ENCODE results near the gene SERPINF2. TPM values are rescaled to one million over a fixed set of nuclear protein-coding genes. Genes with fewer than 3 reads are reported as not detected.
A peak's percentile ranks its signal among the peaks of the same experiment; 100 is the strongest.

The SERPINF2 gene
- total and polyA plus RNA-seq, 2 donors (not counting 1 experiment from before 2014, with no cell fraction given), result 0.06 to 0.17 TPM

DNA sequence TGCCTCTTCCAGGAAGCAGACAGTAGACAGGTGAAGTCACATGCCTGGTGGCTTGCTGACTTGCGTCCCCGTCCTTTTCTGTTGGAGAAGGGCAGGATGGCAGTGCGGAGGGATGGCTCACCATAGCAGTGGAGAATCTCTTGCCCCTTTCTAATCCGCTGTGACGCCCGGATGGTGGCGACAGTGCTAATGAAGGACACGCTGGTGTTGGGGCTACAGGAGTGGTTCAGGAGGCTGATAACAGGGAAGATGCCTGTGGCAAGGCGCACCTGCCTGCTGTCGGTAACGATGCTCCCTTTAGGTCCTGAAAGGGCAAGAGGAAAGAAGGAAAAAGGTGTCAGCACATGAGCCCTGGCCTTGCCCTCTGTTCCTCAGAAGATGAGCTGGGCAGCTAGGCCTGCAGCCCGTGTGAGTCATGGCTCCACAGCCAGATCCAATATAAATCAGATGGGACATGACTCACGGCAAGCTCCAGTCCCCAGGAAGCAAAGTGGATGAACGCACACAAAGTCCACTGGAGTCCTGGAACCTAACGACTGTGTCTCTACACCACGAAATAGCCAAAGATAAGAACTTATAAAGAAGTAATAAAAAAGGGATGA, 44.7 kb downstream of the SERPINF2 start:
- H3K4me1 ChIP-seq (ENCODE audit: control insufficient read depth, extremely low read depth, insufficient read depth, low read length), result peaks cover 34% of the 10 kb centered on the region
- no peaks in the 10 kb centered on the region for H4K20me1 ChIP-seq (ENCODE audit: control insufficient read depth, extremely low read depth, insufficient read depth, low read length)
- H2AFZ ChIP-seq (ENCODE audit: low read length), result no peak overlapping the region
- H3K27me3 ChIP-seq (ENCODE audit: control insufficient read depth, insufficient read depth, low read length), result no peaks in the 10 kb centered on the region
- no peaks in the 10 kb centered on the region for H3K9me3 ChIP-seq (ENCODE audit: control insufficient read depth, insufficient read depth, low read depth, low read length)
- peak overlapping the region; percentile 69 for H3K4me2 ChIP-seq (ENCODE audit: extremely low read depth, insufficient read depth, low read length)
- H3K79me2 ChIP-seq (ENCODE audit: control insufficient read depth, insufficient read depth, low read length), result no peaks in the 10 kb centered on the region
- H3K4me3 ChIP-seq (replicated peaks in 1 of 4; ENCODE audit: control extremely low read depth in 1 of 4, insufficient read depth in 1 of 4, low read depth in 3 of 4, low read length in 4 of 4), result no peak overlapping the region
- H3K9ac ChIP-seq (ENCODE audit: insufficient read depth, low read length), result no peak overlapping the region
- H3K36me3 ChIP-seq (ENCODE audit: control insufficient read depth, insufficient read depth, low read length), result peaks cover 2% of the 10 kb centered on the region
- H3K27ac ChIP-seq (ENCODE audit: insufficient read depth, low read length), result peak overlapping the region; percentile 84
- DNase-seq (ENCODE audit: low read depth in 2 of 2), result peak; percentile 93 to 95
- no peak for TF ChIP-seq EZH2 (IDR thresholded peaks at IDR 0.05; ENCODE audit: low read length, missing control alignments)
- TF ChIP-seq, protein P1, sequence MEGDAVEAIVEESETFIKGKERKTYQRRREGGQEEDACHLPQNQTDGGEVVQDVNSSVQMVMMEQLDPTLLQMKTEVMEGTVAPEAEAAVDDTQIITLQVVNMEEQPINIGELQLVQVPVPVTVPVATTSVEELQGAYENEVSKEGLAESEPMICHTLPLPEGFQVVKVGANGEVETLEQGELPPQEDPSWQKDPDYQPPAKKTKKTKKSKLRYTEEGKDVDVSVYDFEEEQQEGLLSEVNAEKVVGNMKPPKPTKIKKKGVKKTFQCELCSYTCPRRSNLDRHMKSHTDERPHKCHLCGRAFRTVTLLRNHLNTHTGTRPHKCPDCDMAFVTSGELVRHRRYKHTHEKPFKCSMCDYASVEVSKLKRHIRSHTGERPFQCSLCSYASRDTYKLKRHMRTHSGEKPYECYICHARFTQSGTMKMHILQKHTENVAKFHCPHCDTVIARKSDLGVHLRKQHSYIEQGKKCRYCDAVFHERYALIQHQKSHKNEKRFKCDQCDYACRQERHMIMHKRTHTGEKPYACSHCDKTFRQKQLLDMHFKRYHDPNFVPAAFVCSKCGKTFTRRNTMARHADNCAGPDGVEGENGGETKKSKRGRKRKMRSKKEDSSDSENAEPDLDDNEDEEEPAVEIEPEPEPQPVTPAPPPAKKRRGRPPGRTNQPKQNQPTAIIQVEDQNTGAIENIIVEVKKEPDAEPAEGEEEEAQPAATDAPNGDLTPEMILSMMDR (conservative IDR thresholded peaks at IDR 0.05 in 1 of 2, IDR thresholded peaks at IDR 0.05 in 1 of 2; ENCODE audit: low read depth in 1 of 2, low read length in 2 of 2), result no peak

DNA sequence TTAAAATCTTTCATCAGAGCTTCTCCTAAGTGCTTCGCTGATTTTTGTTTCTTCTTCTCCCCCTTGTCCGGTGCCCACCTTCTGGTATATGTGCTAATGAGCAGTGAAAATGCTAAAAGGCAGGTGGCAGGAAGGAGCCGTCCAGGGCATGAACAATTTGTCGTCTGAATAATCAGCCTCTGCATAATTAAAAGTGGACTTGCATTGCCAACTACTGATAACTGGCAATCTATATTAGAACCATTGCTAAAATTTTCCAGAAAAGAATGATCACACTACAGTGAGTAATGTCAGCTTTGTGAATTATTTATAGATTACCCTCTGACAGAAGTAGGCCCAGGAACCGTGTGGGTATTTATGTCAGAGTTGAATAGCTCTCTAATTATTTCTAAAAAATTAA, 47.3 kb downstream of the SERPINF2 start:
- Histone ChIP-seq H3K27ac (ENCODE audit: insufficient read depth, low read length) (no peak overlapping the region), H3K4me2 (ENCODE audit: extremely low read depth, insufficient read depth, low read length) (no peak overlapping the region), H3K9me3 (ENCODE audit: control insufficient read depth, insufficient read depth, low read depth, low read length) (no peaks in the 10 kb centered on the region), H4K20me1 (ENCODE audit: control insufficient read depth, extremely low read depth, insufficient read depth, low read length) (no peaks in the 10 kb centered on the region), H3K9ac (ENCODE audit: insufficient read depth, low read length) (no peak overlapping the region), H3K4me3 (replicated peaks in 1 of 4; ENCODE audit: control extremely low read depth in 1 of 4, insufficient read depth in 1 of 4, low read depth in 3 of 4, low read length in 4 of 4) (no peak overlapping the region), H3K27me3 (ENCODE audit: control insufficient read depth, insufficient read depth, low read length) (no peaks in the 10 kb centered on the region), H3K4me1 (ENCODE audit: control insufficient read depth, extremely low read depth, insufficient read depth, low read length) (peaks cover 19% of the 10 kb centered on the region), H3K79me2 (ENCODE audit: control insufficient read depth, insufficient read depth, low read length) (no peaks in the 10 kb centered on the region), H2AFZ (ENCODE audit: low read length) (no peak overlapping the region), H3K36me3 (ENCODE audit: control insufficient read depth, insufficient read depth, low read length) (peaks cover 2% of the 10 kb centered on the region)
- DNase-seq (ENCODE audit: low read depth in 2 of 2), result no peak
- TF ChIP-seq, protein P1 (conservative IDR thresholded peaks at IDR 0.05 in 1 of 2, IDR thresholded peaks at IDR 0.05 in 1 of 2; ENCODE audit: low read depth in 1 of 2, low read length in 2 of 2), result no peak
- no peak for TF ChIP-seq EZH2 (IDR thresholded peaks at IDR 0.05; ENCODE audit: low read length, missing control alignments)

DNA sequence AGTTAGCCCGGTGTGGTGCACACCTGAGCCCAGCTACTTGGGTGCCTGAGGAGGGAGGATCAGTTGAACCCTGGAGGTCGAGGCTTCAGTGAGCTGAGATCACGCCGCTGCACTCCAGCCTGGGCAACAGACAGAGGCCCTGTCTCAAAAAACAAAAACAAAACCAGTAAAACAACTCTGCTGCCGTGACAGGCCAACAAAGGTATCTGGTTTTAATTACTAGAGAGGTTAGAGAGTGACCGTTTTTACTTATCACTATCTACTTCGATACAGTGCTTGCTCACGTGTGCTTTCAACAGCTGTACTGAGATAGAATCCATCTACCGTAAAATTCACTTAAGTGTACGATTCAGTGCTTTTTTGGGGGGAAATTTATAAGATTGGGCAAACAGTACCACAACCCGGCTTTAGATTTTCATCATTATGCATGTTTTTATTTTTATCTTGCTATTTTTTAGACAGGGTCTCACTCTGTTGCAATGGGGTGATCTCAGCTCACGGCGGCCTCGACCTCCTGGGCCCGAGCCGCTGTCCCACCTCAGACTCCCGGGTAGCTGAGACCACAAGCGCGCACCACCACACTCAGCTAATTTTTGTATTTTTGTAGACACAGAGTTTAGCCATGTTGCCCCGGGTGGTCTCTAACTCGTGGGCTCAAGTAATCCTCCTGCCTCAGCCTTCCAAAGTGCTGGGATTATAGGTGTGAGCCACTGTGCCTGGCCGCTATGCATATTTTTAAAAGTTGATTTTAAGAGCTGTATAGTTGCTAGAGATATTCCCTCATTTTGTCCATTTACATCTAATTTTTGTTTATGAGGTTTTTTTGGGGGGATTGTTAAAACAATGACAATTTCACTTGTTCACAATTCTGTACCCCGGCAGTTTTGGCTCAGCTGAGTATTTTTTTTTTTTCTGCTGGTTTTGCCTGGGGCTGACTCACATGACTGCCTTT, 50.1 kb downstream of the SERPINF2 start:
- Histone ChIP-seq H3K27ac (ENCODE audit: insufficient read depth, low read length) (no peak overlapping the region), H3K4me3 (replicated peaks in 1 of 4; ENCODE audit: control extremely low read depth in 1 of 4, insufficient read depth in 1 of 4, low read depth in 3 of 4, low read length in 4 of 4) (no peak overlapping the region), H3K4me1 (ENCODE audit: control insufficient read depth, extremely low read depth, insufficient read depth, low read length) (peaks cover 1% of the 10 kb centered on the region), H3K4me2 (ENCODE audit: extremely low read depth, insufficient read depth, low read length) (no peak overlapping the region), H3K27me3 (ENCODE audit: control insufficient read depth, insufficient read depth, low read length) (no peaks in the 10 kb centered on the region), H3K9me3 (ENCODE audit: control insufficient read depth, insufficient read depth, low read depth, low read length) (no peaks in the 10 kb centered on the region), H3K79me2 (ENCODE audit: control insufficient read depth, insufficient read depth, low read length) (no peaks in the 10 kb centered on the region), H2AFZ (ENCODE audit: low read length) (no peak overlapping the region), H4K20me1 (ENCODE audit: control insufficient read depth, extremely low read depth, insufficient read depth, low read length) (no peaks in the 10 kb centered on the region), H3K36me3 (ENCODE audit: control insufficient read depth, insufficient read depth, low read length) (no peaks in the 10 kb centered on the region), H3K9ac (ENCODE audit: insufficient read depth, low read length) (no peak overlapping the region)
- TF ChIP-seq, protein P1 (conservative IDR thresholded peaks at IDR 0.05 in 1 of 2, IDR thresholded peaks at IDR 0.05 in 1 of 2; ENCODE audit: low read depth in 1 of 2, low read length in 2 of 2), result no peak
- no peak for TF ChIP-seq EZH2 (IDR thresholded peaks at IDR 0.05; ENCODE audit: low read length, missing control alignments)
- DNase-seq (ENCODE audit: low read depth in 2 of 2), result no peak

Data from fibroblast of lung (primary cell).